ENCODE results near the gene ERGIC1. TPM values are rescaled to one million over a fixed set of nuclear protein-coding genes. Genes with fewer than 3 reads are reported as not detected.

Gene ERGIC1
- total and polyA plus RNA-seq, 12 donors, result 71.9 to 450 (median 248) TPM

- H3K4me1 ChIP-seq (replicated peaks in 1 of 2), result peaks cover 6 to 14% of the 10 kb centered on the region in 2 donors
- peak overlapping the region in 1 of 5 donors; percentile 14 for H3K27ac ChIP-seq
- H3K4me3 ChIP-seq, result no peak overlapping the region
- H3K27me3 ChIP-seq, result no peaks in the 10 kb centered on the region
- TF ChIP-seq CTCF (IDR thresholded peaks at IDR 0.05) (no peak), POLR2A (IDR thresholded peaks at IDR 0.05) (no peak)
- 45 to 55% (median 50%) methylated on average over 5 of the region's 5 CpGs for WGBS, 4 donors
- no peaks in the 10 kb centered on the region for H3K9me3 ChIP-seq (replicated peaks in 1 of 3)
- DNase-seq, result peak in 1 of 7 donors; percentile 52
- H3K36me3 ChIP-seq (replicated peaks in 1 of 2), result no peaks in the 10 kb centered on the region
- intact Hi-C loops (cut with DNase I), result no loop called here
Measured at GRCh38 chr5:172957458-172957857, 123.4 kb downstream of the ERGIC1 start.

GRCh38 chr5:172958331-172959046 lies 124.4 kb downstream of the ERGIC1 start:
- Histone ChIP-seq H3K4me3 (peak overlapping the region in 3 of 4 donors; percentile 66 to 79 (median 70)), H3K36me3 (replicated peaks in 1 of 2) (no peaks in the 10 kb centered on the region), H3K9me3 (replicated peaks in 1 of 3) (no peaks in the 10 kb centered on the region), H3K4me1 (replicated peaks in 1 of 2) (peaks cover 6 to 14% of the 10 kb centered on the region in 2 donors), H3K27ac (peak overlapping the region in 4 of 5 donors; percentile 64 to 92 (median 84)), H3K27me3 (no peaks in the 10 kb centered on the region)
- 2 to 3% (median 2%) methylated on average over 31 to 54 of the region's 54 CpGs for WGBS, 4 donors
- DNase-seq, result peak; percentile 60 to 80 (median 77)
- TF ChIP-seq CTCF (IDR thresholded peaks at IDR 0.05), result no peak
- peak in 1 of 2 donors; percentile 9 for TF ChIP-seq POLR2A (IDR thresholded peaks at IDR 0.05)
- intact Hi-C loops (cut with DNase I), result no loop called here

GRCh38 chr5:172959824-172960799 lies 126.1 kb downstream of the ERGIC1 start:
- 10 to 15% (median 11%) methylated on average over 16 to 28 of the region's 28 CpGs for WGBS, 4 donors
- H3K4me3 ChIP-seq, result peak overlapping the region in 3 of 4 donors; percentile 70 to 92 (median 79)
- intact Hi-C loops (cut with DNase I), result no loop called here
- no peaks in the 10 kb centered on the region for H3K36me3 ChIP-seq (replicated peaks in 1 of 2)
- DNase-seq, result peak in 1 of 7 donors; percentile 34
- H3K27me3 ChIP-seq, result no peaks in the 10 kb centered on the region
- peaks cover 6 to 14% of the 10 kb centered on the region in 2 donors for H3K4me1 ChIP-seq (replicated peaks in 1 of 2)
- no peaks in the 10 kb centered on the region for H3K9me3 ChIP-seq (replicated peaks in 1 of 3)
- TF ChIP-seq POLR2A (IDR thresholded peaks at IDR 0.05), result no peak
- TF ChIP-seq CTCF (IDR thresholded peaks at IDR 0.05), result no peak
- peak overlapping the region in 4 of 5 donors; percentile 64 to 92 (median 84) for H3K27ac ChIP-seq

GRCh38 chr5:172969921-172970320 lies 135.9 kb downstream of the ERGIC1 start:
- WGBS, 4 donors, result 84 to 100% (median 92%) methylated on average over 1 to 2 of the region's 2 CpGs

More at GRCh38 chr5:172969921-172970320, 135.9 kb downstream of the ERGIC1 start:
- H3K4me1 ChIP-seq (replicated peaks in 1 of 2), result no peaks in the 10 kb centered on the region
- H3K27ac ChIP-seq, result no peak overlapping the region
- no peaks in the 10 kb centered on the region for H3K9me3 ChIP-seq (replicated peaks in 1 of 3)
- intact Hi-C loops (cut with DNase I), result no loop called here
- no peak overlapping the region for H3K4me3 ChIP-seq
- H3K36me3 ChIP-seq (replicated peaks in 1 of 2), result peaks cover 0 to 14% of the 10 kb centered on the region in 2 donors
- no peak for DNase-seq
- no peaks in the 10 kb centered on the region for H3K27me3 ChIP-seq
- TF ChIP-seq POLR2A (IDR thresholded peaks at IDR 0.05) (no peak), CTCF (IDR thresholded peaks at IDR 0.05) (no peak)

All from adrenal gland (tissue), 12 donors.